SH-SY5Y (cell line): ENCODE data around the gene ZC3H14.

Source experiments
- GATA2 ChIP-seq: IDR thresholded peaks from 2 replicates; pipeline ENCODE4 v1.6.1; 2011; ENCODE audit warnings: mild to moderate bottlenecking, low read depth, low read length
- GATA3 ChIP-seq: IDR thresholded peaks from 2 replicates; pipeline ENCODE4 v1.6.1; 2011; ENCODE audit warnings: low read depth, mild to moderate bottlenecking, low read length, moderate library complexity

GRCh38 chr14:88550078-88550477 is 12.8 kb upstream of the ZC3H14 start:
- TF ChIP-seq GATA2 = no peak
- TF ChIP-seq GATA3 = no peak
